Measurements from ENCODE around the gene VWC2.

DNA sequence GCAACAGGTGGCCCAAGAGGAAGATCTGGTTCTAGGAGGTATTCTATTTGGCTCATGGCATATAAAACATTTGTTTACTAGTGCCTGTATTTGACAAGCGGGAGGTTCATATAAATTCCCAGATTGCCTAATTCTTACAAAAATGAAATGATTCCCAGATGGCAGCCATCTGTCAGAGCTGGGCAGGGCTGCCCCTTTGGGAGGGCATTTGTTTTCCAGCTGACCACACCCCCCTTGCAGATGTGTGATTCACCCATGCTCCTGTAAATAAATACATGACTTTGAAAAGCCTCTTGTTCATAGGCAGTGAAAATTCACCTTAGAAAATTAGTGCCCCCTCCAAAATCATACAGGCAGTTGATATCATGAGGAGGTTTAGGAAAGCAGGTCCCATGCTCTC, 8.6 kb downstream of the VWC2 start:
- TF ChIP-seq, protein P1, sequence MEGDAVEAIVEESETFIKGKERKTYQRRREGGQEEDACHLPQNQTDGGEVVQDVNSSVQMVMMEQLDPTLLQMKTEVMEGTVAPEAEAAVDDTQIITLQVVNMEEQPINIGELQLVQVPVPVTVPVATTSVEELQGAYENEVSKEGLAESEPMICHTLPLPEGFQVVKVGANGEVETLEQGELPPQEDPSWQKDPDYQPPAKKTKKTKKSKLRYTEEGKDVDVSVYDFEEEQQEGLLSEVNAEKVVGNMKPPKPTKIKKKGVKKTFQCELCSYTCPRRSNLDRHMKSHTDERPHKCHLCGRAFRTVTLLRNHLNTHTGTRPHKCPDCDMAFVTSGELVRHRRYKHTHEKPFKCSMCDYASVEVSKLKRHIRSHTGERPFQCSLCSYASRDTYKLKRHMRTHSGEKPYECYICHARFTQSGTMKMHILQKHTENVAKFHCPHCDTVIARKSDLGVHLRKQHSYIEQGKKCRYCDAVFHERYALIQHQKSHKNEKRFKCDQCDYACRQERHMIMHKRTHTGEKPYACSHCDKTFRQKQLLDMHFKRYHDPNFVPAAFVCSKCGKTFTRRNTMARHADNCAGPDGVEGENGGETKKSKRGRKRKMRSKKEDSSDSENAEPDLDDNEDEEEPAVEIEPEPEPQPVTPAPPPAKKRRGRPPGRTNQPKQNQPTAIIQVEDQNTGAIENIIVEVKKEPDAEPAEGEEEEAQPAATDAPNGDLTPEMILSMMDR (IDR thresholded peaks at IDR 0.05): no peak
- TF ChIP-seq, protein P2, sequence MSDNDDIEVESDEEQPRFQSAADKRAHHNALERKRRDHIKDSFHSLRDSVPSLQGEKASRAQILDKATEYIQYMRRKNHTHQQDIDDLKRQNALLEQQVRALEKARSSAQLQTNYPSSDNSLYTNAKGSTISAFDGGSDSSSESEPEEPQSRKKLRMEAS (IDR thresholded peaks at IDR 0.05; ENCODE audit: low read depth): no peak
- TF ChIP-seq RAD21 (IDR thresholded peaks at IDR 0.05; ENCODE audit: low read length) (no peak), TCF12 (IDR thresholded peaks at IDR 0.05) (no peak), ELF1 (IDR thresholded peaks at IDR 0.05) (no peak), POLR2AphosphoS5 (IDR thresholded peaks at IDR 0.05; ENCODE audit: low read depth, low read length) (no peak), RXRA (IDR thresholded peaks at IDR 0.05; ENCODE audit: borderline replicate concordance, low read depth) (no peak), EP300 (IDR thresholded peaks at IDR 0.05; ENCODE audit: borderline replicate concordance in 1 of 2, low read depth in 1 of 2, low read length in 1 of 2) (no peak), TAF1 (IDR thresholded peaks at IDR 0.05; ENCODE audit: borderline replicate concordance, low read depth, low read length) (no peak), GABPA (IDR thresholded peaks at IDR 0.05; ENCODE audit: low read depth) (no peak), RCOR1 (IDR thresholded peaks at IDR 0.05; ENCODE audit: low read length) (no peak)
- TF ChIP-seq, protein P3, sequence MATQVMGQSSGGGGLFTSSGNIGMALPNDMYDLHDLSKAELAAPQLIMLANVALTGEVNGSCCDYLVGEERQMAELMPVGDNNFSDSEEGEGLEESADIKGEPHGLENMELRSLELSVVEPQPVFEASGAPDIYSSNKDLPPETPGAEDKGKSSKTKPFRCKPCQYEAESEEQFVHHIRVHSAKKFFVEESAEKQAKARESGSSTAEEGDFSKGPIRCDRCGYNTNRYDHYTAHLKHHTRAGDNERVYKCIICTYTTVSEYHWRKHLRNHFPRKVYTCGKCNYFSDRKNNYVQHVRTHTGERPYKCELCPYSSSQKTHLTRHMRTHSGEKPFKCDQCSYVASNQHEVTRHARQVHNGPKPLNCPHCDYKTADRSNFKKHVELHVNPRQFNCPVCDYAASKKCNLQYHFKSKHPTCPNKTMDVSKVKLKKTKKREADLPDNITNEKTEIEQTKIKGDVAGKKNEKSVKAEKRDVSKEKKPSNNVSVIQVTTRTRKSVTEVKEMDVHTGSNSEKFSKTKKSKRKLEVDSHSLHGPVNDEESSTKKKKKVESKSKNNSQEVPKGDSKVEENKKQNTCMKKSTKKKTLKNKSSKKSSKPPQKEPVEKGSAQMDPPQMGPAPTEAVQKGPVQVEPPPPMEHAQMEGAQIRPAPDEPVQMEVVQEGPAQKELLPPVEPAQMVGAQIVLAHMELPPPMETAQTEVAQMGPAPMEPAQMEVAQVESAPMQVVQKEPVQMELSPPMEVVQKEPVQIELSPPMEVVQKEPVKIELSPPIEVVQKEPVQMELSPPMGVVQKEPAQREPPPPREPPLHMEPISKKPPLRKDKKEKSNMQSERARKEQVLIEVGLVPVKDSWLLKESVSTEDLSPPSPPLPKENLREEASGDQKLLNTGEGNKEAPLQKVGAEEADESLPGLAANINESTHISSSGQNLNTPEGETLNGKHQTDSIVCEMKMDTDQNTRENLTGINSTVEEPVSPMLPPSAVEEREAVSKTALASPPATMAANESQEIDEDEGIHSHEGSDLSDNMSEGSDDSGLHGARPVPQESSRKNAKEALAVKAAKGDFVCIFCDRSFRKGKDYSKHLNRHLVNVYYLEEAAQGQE (IDR thresholded peaks at IDR 0.05; ENCODE audit: low read depth, low read length): no peak
- TF ChIP-seq, protein P4, sequence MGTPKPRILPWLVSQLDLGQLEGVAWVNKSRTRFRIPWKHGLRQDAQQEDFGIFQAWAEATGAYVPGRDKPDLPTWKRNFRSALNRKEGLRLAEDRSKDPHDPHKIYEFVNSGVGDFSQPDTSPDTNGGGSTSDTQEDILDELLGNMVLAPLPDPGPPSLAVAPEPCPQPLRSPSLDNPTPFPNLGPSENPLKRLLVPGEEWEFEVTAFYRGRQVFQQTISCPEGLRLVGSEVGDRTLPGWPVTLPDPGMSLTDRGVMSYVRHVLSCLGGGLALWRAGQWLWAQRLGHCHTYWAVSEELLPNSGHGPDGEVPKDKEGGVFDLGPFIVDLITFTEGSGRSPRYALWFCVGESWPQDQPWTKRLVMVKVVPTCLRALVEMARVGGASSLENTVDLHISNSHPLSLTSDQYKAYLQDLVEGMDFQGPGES (IDR thresholded peaks at IDR 0.05; ENCODE audit: low read depth, low read length): no peak
